Right forelimb (tissue), 1 donor: ENCODE data around the gene SLC12A4.

Experiments
- DNase-seq: peaks from one replicate; pipeline ENCODE4 v3.0.0-alpha.2; 2018

The SLC12A4 gene

DNA sequence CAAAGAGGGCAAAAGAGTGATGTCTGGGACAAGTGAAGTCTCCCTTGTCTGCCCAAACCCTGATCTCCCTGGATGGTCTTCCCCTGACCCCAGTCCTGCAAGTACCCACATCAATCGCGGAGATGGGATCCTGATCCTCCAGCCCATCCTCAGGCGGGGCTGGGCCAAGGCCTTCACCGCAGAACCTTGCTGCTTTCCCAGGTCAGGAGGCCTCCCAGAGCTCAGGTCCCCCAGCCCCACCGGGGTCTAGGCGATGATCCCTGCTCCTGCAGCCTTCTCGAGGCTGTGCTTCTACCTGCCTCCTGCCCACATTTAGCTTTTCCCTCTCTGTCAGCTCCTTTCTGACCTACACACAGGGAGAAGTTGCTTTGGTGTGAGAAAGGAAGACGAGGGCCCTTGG lies 6.3 kb downstream of the SLC12A4 start:
- DNase-seq: no peak

GRCh38 chr16:67961551-67961957 lies 6.9 kb downstream of the SLC12A4 start:
- no peak for DNase-seq

- no peak for DNase-seq
Measured at GRCh38 chr16:67959536-67960329, 8.7 kb downstream of the SLC12A4 start.

DNA sequence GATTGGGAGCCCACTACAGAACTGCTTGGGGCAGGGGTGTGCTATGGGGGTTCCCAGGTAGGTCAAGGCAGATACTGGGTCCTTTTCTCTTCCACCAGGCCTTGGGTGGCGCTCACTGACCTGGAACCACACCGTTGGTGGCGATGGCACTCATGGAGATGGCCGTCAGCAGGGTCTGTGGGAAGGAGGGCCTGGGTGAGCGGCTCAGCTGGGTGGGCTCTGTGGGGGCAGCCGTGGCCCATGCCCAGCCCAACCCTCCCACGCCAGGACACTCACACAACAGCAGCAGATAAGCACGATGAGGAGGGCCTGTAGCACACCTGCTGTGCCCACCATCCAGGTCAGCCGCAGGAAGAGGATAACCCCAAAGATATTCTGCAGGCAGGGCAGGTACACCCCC lies 10.8 kb downstream of the SLC12A4 start:
- DNase-seq: no peak

DNA sequence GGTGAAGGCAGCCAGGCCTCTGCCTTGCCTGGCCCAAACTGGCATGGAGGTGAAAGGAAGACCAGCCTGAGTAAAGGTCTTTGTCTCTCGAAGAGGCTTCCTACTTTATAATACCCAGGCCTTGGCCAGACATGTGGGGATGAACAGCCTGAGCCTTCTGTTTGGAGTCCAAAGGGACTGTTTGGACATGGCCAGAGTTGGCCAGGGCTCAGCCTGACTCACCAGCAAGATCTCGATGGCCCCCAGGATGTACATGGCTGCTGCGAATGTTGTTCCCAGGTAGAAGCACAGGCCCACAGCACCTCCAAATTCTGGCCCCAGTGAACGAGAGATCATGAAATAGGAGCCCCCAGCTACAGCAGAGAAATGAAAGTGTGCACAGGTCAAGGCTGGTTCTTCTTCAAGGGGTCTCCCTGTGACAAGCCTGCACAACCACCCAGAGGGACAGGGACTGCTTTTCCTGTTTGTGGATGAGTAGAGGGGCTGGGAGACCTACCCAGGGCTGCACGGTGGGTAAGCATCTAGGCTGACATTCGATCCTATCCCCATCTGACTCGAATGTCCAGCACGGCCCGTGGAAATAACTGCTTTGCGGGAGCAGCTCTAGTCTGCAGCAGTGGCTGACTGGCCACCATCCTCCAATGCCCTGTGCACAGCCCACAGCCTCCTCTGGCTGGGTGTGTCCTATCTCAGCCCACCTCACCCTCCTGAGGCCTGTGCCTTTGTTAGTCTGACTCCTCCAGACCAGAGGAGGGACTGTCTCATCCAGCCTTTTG lies 13.8 kb downstream of the SLC12A4 start:
- no peak for DNase-seq

DNA sequence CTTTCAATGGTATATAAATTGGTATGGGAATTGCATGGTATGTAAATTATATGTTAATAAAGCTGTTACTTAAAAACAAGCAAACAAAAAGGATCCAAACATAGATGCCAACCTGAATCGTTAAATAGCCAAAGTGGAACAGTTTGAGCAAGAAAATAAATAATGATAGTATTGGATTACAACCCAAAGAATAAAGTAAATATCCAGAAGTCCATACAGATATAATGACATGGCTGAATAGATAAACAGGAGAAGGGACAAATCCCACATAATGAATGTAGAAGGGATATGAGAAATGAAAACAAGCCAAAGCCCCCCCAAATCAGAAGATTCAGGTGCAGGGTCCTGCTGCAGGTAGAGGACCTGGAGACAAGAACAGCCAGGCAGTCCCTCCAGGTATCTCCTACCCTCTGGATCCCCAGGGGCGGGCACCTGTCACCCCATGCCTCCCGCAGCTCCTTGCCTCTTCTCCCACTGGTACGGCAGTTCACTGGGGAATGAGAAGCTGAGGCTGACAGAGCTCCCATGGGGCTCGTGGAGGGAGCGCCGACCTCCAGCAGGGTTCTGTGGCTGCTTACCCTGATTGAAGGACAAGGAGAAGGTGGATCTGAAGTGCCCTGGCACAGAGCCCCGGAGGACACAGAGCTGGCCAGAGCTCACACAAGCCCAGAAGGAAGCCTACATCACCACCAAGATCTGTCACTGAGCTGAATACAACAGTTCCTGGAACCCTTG lies 14.6 kb downstream of the SLC12A4 start:
- no peak for DNase-seq

DNA sequence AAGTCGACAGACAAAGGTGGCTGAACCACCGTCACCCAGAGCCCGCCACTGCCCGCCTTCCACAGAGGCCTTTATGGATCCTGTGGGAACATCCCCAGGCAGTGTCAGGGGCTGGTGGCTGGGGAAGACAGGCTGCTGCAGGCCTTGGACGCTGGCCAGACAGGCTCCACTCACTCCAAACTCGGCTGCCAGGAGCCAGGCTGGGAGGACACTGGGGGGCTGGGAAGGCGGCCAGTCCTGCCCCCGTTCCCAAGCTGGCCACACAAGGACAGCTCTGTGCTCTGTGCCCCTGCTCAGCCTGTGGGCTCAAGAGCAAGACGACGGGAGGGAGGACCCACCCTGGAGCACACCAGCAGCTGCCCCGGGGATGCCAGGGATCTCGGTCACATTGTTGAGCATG lies 17.0 kb downstream of the SLC12A4 start:
- no peak for DNase-seq

- no peak for DNase-seq
Measured at GRCh38 chr16:67950335-67950843, 18.0 kb downstream of the SLC12A4 start.

- DNase-seq: no peak
Measured at GRCh38 chr16:67949645-67950044, 18.8 kb downstream of the SLC12A4 start.

GRCh38 chr16:67948015-67948414 lies 20.4 kb downstream of the SLC12A4 start:
- DNase-seq: no peak

GRCh38 chr16:67946966-67947558 lies 21.4 kb downstream of the SLC12A4 start:
- DNase-seq: no peak

- DNase-seq: no peak
Measured at GRCh38 chr16:67946128-67946569, 22.3 kb downstream of the SLC12A4 start.

DNA sequence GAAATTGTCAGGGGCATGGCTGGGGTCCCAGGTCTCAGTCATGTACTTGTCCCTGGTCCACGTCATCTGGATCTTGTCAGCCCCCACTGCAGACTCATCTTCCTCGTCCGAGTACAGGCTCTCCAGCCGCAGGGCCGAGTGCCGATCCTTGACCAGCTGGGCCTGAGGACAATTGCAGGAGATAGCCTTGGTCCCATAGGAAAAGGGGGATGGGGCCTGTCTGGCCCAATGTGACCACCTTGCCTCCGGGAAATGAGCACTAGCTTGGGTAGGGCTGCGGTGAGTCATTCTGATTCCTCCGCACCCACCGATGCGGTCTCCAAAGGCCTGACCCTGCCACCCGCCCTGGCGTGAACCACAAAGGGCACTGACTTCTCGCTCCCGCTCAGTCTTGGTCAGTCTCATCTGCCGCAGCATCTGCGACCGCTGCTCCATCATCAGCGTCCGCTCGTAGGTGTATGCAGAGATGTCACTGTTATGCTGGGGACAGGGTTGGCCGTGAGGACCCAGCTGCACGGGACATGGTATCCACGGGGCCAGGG lies 23.0 kb downstream of the SLC12A4 start:
- no peak for DNase-seq

DNA sequence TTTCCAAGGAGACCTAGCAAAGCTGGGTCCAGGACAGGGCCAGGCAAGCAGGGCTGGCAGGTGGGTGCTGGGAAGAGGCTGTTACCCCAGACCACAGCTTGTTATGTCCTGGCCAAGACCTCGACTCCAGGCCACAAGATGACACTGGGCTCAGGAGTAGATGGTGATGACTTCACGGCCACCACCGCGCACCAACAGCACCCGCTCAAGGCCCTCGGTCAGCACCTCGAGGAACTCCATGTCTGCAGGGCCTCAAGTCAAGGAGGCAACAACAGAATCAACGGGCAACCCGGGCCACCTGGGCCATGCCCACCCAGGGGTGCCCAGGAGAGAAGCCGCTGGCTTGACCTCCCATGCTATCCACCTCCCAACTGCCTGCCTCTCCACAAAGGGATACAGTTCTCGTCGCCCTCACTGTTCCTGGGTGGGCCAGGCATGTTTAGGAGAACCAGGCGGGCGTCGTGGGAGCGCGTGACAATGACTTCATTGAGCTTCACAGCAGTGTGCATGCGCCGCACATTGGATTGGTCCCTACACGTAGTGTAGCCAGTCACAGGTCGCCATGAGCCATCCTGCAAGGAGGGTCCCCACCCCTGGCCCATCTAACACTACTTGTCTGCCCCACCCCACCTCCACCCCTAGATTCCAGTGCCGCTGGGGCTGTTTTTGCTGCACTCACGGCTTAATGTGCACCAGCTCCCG lies 23.6 kb downstream of the SLC12A4 start:
- no peak for DNase-seq

DNA sequence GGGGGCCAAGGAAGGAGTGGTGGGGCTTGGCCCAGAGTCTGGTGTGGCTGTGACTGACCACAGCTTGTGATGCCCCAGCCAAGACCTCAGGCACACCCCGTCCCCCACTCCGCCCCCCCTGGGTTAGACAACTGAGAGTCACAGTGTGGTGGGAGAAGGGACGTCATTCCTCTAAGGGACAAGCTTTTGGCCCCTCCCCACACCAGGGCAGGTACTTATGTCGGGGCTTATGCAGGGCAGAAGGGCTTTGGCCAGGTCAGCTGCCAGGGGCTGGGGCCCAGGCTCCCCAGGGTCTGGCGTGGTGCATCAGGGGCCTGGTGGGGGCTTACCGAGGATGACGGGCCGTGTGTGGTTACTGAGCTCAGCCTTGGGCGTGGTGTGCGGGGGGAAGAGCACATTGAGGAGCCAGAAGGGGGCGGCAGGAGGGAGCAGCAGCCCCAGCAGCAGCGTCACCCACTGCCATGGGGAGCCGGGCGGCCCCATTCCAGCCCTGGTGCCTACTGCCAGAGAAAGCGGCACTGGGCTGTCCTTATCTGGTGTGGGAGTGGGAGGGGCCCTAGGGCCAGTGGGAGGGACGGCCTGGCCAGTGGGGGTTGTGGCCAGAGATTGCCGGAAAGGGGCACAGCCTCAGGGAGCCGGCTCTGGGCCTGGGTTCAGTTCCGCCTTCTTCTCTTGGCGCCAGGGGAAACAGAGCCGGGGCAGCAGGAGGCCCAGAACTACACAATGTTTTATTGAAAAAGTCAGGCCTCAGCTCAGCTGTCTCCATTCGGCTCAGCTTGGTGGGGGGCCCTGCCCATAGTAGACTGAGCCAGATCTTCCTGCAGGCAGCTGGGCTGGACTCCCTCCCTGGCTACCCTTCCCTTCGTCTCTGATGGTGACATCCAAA lies 24.6 kb downstream of the SLC12A4 start, which contains the start of gene LCAT:
LCAT (minus strand) TSS at position 502 of the 886 bp plus-strand sequence; CDS start at position 483, 19 bp downstream.
- no peak for DNase-seq

DNA sequence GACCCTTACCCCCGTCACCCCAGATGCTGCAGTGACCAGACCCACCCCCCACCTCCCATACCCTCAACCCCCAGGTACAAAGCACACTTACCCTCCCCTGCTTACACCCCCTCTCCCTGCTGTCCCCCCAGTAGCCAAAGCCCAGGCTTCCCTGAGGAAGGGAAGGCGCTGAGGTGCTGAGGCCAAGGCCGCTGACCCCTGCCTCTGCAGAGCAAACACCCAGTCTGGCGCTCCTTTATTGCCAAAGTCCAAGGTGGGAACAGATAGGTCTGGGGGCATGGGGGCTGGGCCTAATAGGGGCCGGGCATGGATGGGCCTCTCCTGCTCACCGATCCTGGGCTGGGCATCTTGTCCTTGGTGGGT lies 25.2 kb downstream of the SLC12A4 start:
- no peak for DNase-seq

- no peak for DNase-seq
Measured at GRCh38 chr16:67942510-67943255, 25.8 kb downstream of the SLC12A4 start.

- no peak for DNase-seq
Measured at GRCh38 chr16:67942200-67942509, 26.3 kb downstream of the SLC12A4 start.

GRCh38 chr16:67941469-67942199 lies 26.8 kb downstream of the SLC12A4 start:
- DNase-seq: no peak
